ENCODE data around the gene SLC28A2.

- no peak for TF ChIP-seq EZH2 (IDR thresholded peaks at IDR 0.05; ENCODE audit: low read length, unreplicated experiment)
- no peak for TF ChIP-seq CTCF (conservative IDR thresholded peaks at IDR 0.05; ENCODE audit: low read depth, low read length)
- no peak for TF ChIP-seq EZH2phosphoT487 (IDR thresholded peaks at IDR 0.05; ENCODE audit: borderline replicate concordance, low read length)
Measured at GRCh38 chr15:45228931-45229330, 23.1 kb upstream of the SLC28A2 start.

Data from PC-3 (cell line).